ENCODE data around the gene PREX1.

Gene PREX1

DNA sequence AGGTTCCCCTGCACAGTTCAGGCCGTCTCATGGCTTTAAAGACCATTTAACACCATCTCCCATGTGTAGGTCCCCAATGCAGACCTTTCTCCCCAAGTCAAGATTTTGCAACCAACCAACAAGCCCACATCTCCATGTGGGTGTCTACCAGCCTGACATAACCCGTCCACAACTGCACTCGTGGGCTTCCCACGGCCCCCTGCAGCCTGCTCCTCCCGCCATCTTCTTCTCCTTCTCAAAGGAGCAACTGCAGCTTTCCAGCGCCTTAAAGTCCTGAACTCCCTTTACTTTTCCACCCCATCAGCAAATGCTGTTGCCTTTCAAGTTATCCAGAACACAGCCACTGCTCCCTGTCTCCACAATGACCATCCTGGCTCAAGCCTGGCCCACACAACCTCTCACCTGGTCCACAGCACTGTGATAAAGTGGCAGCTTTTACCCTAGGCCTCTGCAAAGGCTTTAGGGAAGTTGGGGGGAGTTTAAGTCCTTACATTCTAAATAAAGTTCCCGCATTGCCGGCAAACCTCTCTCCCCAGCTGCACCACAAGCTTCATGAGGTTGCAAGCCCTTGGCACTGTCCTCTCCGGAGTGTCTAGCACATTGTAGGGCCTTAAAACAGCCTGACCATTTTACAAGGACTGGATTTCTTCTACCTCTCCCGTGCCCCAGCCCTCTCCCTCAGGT, 140.5 kb downstream of the PREX1 start:
- Histone ChIP-seq H3K36me3 (ENCODE audit: insufficient read depth, low read length) (no peaks in the 10 kb centered on the region), H3K4me1 (ENCODE audit: insufficient read depth, low read length) (peaks cover 22% of the 10 kb centered on the region)

DNA sequence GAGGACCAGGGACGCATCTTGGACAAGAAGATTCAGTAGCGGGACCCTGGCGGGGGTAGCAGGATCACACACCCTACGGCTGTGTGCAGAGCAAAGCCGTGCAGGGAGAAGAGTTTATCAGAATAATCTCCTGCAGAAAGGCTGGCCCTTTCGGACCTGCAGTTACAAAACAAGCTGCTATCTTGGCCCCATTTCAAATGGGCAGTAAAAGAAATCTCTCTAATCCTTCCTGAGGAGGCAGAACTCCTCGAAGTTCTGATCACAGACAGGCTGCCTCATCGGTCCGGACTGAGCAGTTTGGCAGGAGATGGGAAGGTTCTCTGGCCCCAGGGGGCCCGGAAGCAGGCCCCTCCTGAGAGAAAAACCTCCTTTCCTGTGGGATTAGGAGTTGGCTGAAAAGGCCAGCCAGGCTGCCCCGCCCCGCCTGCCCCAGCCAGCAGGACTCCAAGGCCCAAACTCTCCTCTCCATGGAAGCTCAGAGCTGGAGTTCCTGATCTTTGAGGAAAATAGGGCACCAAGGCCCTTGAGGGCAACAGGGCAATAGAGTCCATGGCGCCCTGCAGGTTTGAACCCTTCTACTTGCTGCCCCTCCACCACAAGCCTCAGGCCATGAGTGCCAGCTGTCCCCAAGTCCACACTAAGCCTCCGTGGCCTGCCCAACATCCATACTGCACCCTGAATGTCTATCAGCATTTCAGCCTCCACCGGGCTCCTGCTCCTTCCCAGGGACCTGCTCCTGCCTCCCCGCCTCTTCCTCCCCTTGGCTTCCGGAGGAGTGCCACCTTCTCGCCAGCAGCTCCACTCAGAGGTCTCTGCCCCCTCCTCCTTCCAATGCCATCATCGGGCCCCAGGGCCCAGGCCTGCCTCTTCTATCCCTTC, 141.3 kb downstream of the PREX1 start:
- Histone ChIP-seq H3K4me1 (ENCODE audit: insufficient read depth, low read length) (peaks cover 24% of the 10 kb centered on the region), H3K9ac (ENCODE audit: low read depth, low read length) (no peak overlapping the region), H3K9me3 (ENCODE audit: control insufficient read depth, insufficient read depth, low read length) (no peaks in the 10 kb centered on the region; the same call in 1 of the 2 replicates), H3K36me3 (ENCODE audit: insufficient read depth, low read length) (no peaks in the 10 kb centered on the region)

More for the DNA sequence above, 140.5 kb downstream of the PREX1 start:
- Histone ChIP-seq H3K9ac (ENCODE audit: low read depth, low read length) (no peak overlapping the region), H3K9me3 (ENCODE audit: control insufficient read depth, insufficient read depth, low read length) (no peaks in the 10 kb centered on the region; the same call in 1 of the 2 replicates)

DNA sequence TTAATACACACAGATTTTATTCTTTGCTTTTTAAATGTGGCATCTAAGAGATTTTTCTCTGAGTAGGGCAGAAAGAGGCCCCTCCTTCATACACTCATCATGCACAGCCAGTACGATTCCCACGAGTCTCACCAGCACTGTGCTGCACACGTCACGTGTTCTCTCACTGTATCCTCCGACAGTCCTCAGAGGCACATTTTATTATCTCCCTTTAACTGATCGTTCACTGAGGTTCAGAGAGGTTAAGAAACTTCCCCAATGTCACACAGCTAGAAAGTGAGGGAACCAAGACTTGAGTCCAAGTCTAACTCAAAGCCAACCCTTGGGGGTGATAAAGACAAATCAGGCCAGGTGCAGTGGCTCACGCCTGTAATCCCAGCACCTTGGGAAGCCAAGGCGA, 142.5 kb downstream of the PREX1 start:
- Histone ChIP-seq H3K4me1 (ENCODE audit: insufficient read depth, low read length) (peaks cover 24% of the 10 kb centered on the region), H3K36me3 (ENCODE audit: insufficient read depth, low read length) (no peaks in the 10 kb centered on the region), H3K9me3 (ENCODE audit: control insufficient read depth, insufficient read depth, low read length) (no peaks in the 10 kb centered on the region; the same call in 1 of the 2 replicates), H3K9ac (ENCODE audit: low read depth, low read length) (no peak overlapping the region)

DNA sequence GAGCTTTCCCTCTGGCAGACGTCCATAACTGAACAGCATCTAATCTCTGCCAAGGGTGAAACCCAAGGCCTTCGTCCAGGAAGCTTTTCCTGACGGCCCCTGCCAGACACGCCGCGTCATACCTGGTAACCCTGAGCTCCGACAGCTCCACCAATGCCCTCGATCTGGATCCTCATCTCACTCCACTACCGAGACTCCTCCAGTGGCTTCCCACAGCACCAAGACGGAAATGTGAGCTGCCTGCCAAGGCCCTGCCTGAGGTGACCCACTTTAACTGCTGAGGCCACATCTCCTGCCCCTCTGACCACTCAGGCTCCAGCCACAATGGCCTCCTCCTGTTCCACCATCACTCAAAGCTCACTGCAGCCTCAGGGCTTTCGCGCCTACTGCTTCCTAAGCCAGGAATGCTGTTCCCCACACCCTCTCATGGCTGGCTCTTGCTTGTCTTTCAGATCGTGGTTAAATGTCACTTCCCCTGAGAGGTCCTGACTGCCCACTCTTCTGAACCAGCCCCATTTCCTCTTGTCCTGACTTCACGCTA, 143.2 kb downstream of the PREX1 start:
- Histone ChIP-seq H3K36me3 (ENCODE audit: insufficient read depth, low read length) (no peaks in the 10 kb centered on the region), H3K9ac (ENCODE audit: low read depth, low read length) (no peak overlapping the region), H3K4me1 (ENCODE audit: insufficient read depth, low read length) (peaks cover 28% of the 10 kb centered on the region), H3K9me3 (ENCODE audit: control insufficient read depth, insufficient read depth, low read length) (no peaks in the 10 kb centered on the region; the same call in 1 of the 2 replicates)

DNA sequence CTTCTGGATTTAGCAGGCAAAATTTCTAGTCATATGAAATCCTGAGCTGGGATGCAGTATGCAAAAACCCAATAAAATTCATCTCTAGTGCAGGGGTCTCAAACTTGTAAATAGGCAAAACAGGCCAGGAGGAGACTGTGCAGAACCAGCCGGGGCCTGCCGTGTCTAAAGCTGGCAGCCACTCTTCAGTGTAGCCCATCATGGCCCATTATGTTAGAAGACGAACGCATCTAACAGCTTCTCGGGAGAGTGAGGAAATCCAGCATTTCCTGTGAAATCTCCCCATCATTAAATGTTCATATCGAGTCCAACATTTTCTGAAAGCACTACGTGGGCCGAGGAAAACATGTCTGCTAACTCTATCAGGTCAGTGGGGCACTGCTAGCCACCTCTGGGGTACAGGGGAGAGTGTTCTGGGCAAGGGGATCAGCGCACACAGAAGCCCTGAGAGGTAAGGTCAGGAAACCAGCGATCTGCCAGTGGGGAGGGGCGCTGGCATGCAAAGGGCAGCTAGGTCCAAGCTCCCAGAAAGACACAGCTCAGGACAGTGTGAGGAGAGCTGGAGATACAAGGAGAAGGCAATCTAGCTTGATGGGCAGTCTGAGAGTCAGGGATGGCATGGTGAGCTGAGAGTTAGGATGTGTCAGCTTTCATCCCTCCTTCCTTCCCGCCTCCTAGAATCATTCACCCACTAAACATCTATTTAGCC, 144.2 kb downstream of the PREX1 start:
- Histone ChIP-seq H3K4me1 (ENCODE audit: insufficient read depth, low read length) (peaks cover 31% of the 10 kb centered on the region), H3K9me3 (ENCODE audit: control insufficient read depth, insufficient read depth, low read length) (no peaks in the 10 kb centered on the region; the same call in 1 of the 2 replicates), H3K36me3 (ENCODE audit: insufficient read depth, low read length) (no peaks in the 10 kb centered on the region), H3K9ac (ENCODE audit: low read depth, low read length) (no peak overlapping the region)

DNA sequence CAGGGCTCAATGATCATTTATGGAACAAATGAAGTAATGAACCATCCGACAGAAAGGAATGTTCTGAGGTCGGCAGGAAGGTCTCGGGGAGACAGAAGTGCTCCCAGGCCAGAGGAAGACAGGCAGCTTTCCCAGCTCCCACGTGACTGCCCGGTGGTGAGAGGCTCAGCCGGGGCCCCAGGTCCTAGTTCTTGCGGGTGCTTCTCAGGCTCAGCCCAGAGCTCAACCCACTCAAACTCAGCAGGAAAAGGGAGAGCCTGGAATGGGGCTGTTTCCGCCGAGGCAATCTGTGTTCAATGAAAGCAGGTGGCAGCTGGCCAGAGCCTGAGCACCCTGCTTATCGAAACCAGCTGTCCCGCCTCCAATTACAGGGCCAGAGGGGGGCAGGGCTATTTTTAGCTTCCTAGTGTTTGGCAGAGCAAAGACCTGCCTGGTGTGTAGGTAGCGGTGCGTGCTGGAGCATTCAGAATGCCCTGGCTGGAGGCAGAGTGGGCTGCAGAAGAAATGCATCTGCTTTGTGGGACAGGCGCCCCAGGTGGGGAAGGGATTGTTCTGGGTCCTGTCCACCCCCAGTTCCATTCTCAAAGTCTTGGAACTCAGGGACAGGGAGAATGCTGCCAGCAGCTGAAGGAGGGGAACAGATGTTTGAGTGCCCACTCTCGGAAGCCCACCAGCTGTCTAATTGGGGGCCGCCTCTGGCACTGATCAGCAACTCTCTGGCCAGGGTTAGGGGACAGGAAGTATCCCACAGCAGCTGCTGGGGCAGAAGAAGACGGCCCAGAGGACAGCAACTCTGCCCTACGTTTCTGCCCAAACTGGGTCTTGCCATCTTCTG, 145.1 kb downstream of the PREX1 start:
- H3K4me1 ChIP-seq (ENCODE audit: insufficient read depth, low read length): peaks cover 31% of the 10 kb centered on the region
- H3K36me3 ChIP-seq (ENCODE audit: insufficient read depth, low read length): no peaks in the 10 kb centered on the region
- no peak overlapping the region for H3K9ac ChIP-seq (ENCODE audit: low read depth, low read length)
- H3K9me3 ChIP-seq (ENCODE audit: control insufficient read depth, insufficient read depth, low read length): no peaks in the 10 kb centered on the region

DNA sequence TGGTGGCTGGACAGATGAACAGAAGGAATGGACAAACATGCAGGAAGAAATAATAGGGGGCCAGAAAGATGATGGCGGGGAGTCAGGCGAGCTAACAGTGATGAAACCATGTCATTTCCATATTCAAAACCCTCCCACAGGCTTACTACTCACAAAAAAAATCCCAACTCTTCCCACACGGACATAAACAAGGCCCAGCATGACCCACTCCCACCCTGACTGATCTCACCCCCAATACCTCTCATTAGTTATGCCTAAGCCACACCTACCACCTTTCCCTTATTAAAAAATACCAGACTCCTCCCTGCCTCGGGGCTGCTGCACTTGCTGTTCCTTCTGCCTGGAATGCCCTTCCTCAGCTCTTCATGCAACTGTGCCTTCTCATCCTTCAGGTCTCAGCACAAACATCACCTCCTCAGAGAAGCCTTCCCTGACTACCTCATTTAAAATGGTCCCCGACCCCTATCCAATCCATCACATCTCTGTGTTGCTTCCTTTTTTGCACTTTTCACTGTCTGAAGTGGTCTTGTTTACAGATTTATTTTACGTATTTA, 145.8 kb downstream of the PREX1 start:
- Histone ChIP-seq H3K9me3 (ENCODE audit: control insufficient read depth, insufficient read depth, low read length) (no peaks in the 10 kb centered on the region), H3K36me3 (ENCODE audit: insufficient read depth, low read length) (no peaks in the 10 kb centered on the region), H3K9ac (ENCODE audit: low read depth, low read length) (no peak overlapping the region), H3K4me1 (ENCODE audit: insufficient read depth, low read length) (peaks cover 31% of the 10 kb centered on the region)

DNA sequence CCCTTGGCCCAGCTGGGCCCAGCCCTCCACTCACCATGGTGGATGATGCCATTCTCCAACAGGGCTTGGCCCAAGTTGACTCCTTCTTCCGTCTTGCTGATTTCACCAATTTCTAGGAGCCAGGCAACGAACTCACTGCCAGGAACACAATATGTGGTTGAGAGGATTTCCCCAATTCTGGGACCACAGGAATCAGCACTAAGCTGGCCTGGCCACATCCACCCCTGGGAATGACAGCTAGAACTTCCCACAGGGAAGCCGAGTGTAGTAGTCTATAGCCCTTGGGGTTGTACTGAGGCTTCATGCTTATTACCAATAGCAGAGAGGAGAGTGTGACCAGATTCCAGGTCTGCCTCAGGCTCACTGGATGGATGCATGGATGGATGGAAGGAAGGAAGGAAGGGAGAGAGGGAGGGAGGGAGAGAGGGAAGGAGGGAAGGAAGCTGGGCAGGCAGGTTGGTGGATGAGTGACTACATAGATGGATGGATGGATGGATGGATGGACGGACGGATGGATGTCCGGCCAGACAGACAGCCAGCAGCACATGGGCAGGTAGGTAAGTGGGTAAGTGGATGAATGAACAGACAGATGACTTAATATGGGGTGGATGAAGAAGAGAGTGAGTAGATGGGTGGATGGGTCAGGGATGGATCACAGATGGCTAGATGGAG, 146.5 kb downstream of the PREX1 start:
- peaks cover 31% of the 10 kb centered on the region for H3K4me1 ChIP-seq (ENCODE audit: insufficient read depth, low read length)
- no peak overlapping the region for H3K9ac ChIP-seq (ENCODE audit: low read depth, low read length)
- H3K36me3 ChIP-seq (ENCODE audit: insufficient read depth, low read length): no peaks in the 10 kb centered on the region
- H3K9me3 ChIP-seq (ENCODE audit: control insufficient read depth, insufficient read depth, low read length): no peaks in the 10 kb centered on the region

DNA sequence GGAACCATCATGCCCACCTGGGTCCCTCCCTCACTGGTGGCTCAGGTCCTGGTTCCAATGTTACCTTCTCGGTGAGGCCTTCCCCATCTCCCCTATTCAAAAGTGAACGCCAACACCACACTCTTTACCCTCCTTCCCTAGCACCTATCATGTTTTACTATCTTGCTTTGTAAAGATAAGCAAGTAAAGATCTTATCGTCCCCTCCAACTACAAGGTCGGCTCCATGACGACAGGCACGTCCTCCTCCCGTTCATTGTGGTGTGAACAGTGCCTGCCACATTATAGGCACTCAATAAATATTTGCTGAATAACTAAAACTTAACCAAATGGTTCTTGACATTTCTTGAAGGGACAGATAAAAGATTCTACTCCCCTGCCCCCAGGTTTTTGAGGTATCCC, 147.1 kb downstream of the PREX1 start:
- H3K9ac ChIP-seq (ENCODE audit: low read depth, low read length): no peak overlapping the region
- no peaks in the 10 kb centered on the region for H3K36me3 ChIP-seq (ENCODE audit: insufficient read depth, low read length)
- no peaks in the 10 kb centered on the region for H3K9me3 ChIP-seq (ENCODE audit: control insufficient read depth, insufficient read depth, low read length)
- peaks cover 31% of the 10 kb centered on the region for H3K4me1 ChIP-seq (ENCODE audit: insufficient read depth, low read length)

DNA sequence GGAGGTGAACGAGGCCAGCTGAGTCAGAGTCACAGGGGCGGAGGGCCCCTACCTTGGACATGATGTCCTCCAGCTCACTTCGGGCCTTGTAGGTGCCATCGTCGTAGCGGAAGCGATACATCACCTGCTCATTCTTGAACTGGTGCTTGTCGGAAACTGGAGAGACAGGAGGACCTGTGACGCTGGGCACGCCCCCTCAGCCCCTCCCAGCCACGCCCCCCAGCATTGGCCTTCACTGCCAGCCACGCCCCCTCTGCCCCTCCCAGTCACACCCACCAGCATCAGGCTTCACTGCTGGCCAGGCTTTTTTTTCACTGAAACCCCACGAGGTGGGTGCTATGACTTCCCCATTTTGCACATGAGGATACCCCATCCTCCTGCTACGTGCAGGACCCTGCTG, 148.2 kb downstream of the PREX1 start:
- H3K4me1 ChIP-seq (ENCODE audit: insufficient read depth, low read length): peaks cover 25% of the 10 kb centered on the region
- H3K9ac ChIP-seq (ENCODE audit: low read depth, low read length): no peak overlapping the region
- no peaks in the 10 kb centered on the region for H3K36me3 ChIP-seq (ENCODE audit: insufficient read depth, low read length)
- no peaks in the 10 kb centered on the region for H3K9me3 ChIP-seq (ENCODE audit: control insufficient read depth, insufficient read depth, low read length)

DNA sequence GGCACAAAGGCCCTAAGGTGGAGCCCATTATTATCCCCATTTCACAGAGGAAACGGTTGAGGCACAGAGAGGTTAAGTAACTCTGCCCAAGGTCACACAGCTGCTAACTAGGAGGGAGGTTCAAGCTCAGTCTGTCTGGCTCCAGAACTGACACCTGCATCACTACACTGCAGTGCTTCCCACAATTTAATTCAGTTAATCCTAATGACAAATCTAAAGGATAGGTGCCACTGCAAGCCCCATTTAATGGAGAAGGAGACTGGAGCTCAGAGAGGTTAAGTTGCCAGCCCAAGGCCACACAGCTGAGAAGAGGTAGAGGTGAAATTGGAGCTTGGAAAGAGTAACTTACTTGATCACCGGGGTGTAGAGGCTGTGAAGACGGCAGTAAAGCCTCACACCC, 148.8 kb downstream of the PREX1 start:
- Histone ChIP-seq H3K4me1 (ENCODE audit: insufficient read depth, low read length) (peaks cover 23% of the 10 kb centered on the region), H3K9me3 (ENCODE audit: control insufficient read depth, insufficient read depth, low read length) (no peaks in the 10 kb centered on the region), H3K9ac (ENCODE audit: low read depth, low read length) (no peak overlapping the region), H3K36me3 (ENCODE audit: insufficient read depth, low read length) (no peaks in the 10 kb centered on the region)

DNA sequence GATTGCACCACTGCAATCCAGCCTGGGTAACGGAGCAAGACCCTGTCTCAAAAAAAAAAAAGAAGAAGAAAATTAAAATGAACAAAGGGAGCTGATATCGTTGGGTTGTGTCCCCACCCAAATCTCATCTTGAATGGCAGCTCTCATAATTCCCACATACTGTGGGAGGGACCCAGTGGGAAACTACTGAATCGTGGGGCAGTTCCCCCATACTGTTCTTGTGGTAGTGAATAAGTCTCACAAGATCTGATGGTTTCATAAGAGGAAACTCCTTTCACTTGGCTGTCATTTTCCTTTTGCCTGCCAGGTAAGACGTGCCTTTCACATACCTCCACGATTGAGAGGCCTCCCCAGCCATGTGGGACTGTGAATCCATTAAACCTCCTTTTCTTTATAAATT, 149.4 kb downstream of the PREX1 start:
- H3K9ac ChIP-seq (ENCODE audit: low read depth, low read length): no peak overlapping the region
- H3K9me3 ChIP-seq (ENCODE audit: control insufficient read depth, insufficient read depth, low read length): no peaks in the 10 kb centered on the region
- H3K4me1 ChIP-seq (ENCODE audit: insufficient read depth, low read length): peaks cover 20% of the 10 kb centered on the region
- no peaks in the 10 kb centered on the region for H3K36me3 ChIP-seq (ENCODE audit: insufficient read depth, low read length)
